ENCODE measurements around the gene JAK3. TPM values are rescaled to one million over a fixed set of nuclear protein-coding genes. Genes with fewer than 3 reads are reported as not detected.

JAK3 gene
- total and polyA plus RNA-seq, 2 of the 4 experiments (the other 2 are of a cell fraction) = 0.36 to 1.5 TPM

DNA sequence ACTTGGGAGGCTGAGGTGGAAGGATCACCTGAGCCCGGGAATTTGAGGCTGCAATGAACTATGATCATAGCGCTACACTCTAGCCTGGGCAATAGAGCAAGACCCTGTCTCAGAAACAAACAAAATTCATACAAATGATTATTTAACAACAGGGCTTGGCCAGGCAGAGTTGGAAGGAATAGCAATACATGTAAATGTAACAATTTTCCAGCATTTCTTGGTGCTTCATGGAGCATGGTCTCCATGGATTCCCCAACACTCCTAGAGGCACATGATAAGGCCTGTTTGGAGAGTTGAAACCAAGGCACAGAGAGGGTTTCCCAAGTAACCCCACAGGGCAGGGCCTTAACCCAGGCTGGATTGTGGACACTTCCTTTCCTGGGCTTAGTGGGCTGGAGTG, 36.7 kb downstream of the JAK3 start:
- ATAC-seq (ENCODE audit: low read depth) (no peak), DNase-seq (no peak)
- Histone ChIP-seq H2BK5ac (ENCODE audit: low read depth, low read length, poor library complexity, severe bottlenecking) (no peak overlapping the region), H3K4me3 (ENCODE audit: insufficient read depth, low read depth, low read length) (no peak overlapping the region), H2BK20ac (ENCODE audit: low read depth, low read length) (no peak overlapping the region), H3K9me1 (ENCODE audit: insufficient read depth, low read length) (no peaks in the 10 kb centered on the region), H3K23ac (ENCODE audit: low read depth, low read length) (no peak overlapping the region), H3K79me1 (ENCODE audit: low read depth in 1 of 2, low read length in 2 of 2) (no peaks in the 10 kb centered on the region), H3K18ac (ENCODE audit: low read depth, low read length) (no peak overlapping the region), H4K5ac (ENCODE audit: low read depth, low read length) (no peak overlapping the region), H3K27ac (ENCODE audit: insufficient read depth, low read length) (no peak overlapping the region), H4K91ac (ENCODE audit: insufficient read depth, low read depth, low read length) (no peak overlapping the region), H2BK15ac (ENCODE audit: low read depth, low read length) (no peak overlapping the region), H3K9ac (ENCODE audit: low read depth, low read length) (no peak overlapping the region), H3K27me3 (ENCODE audit: control insufficient read depth, insufficient read depth, low read length) (peaks cover 29% of the 10 kb centered on the region), H3K9me3 (ENCODE audit: control insufficient read depth, insufficient read depth, low read length) (no peaks in the 10 kb centered on the region; the same call in 1 of the 2 replicates), H4K8ac (ENCODE audit: low read depth in 2 of 2, low read length in 2 of 2) (no peak overlapping the region), H3K36me3 (ENCODE audit: control insufficient read depth, insufficient read depth, low read length) (no peaks in the 10 kb centered on the region), H3K4ac (ENCODE audit: low read depth, low read length) (no peak overlapping the region), H4K20me1 (ENCODE audit: insufficient read depth, low read length) (no peaks in the 10 kb centered on the region), H3K4me1 (ENCODE audit: control insufficient read depth, insufficient read depth, low read length) (no peaks in the 10 kb centered on the region), H3K14ac (replicated peaks; ENCODE audit: low read depth, low read length) (no peak overlapping the region), H2AK5ac (ENCODE audit: low read depth, low read length) (no peak overlapping the region), H2AFZ (replicated peaks; ENCODE audit: low read length, poor library complexity) (no peak overlapping the region), H3K56ac (ENCODE audit: extremely low read depth, insufficient read depth, low read length) (no peak overlapping the region), H2BK120ac (ENCODE audit: low read depth, low read length) (no peak overlapping the region), H2AK9ac (replicated peaks; ENCODE audit: low read depth, low read length, poor library complexity) (no peak overlapping the region), H3K4me2 (ENCODE audit: low read depth, low read length) (no peak overlapping the region)
- in situ Hi-C loops (cut with MboI; ENCODE audit: low sequenced_read_pairs) (no loop called here), intact Hi-C loops (cut with micrococcal nuclease) (no loop called here), dilution Hi-C loops (cut with HindIII; ENCODE audit: low sequenced_read_pairs, unreplicated experiment) (no loop called here)
- TF ChIP-seq RCOR1 (IDR thresholded peaks at IDR 0.05; ENCODE audit: insufficient replicate concordance, low read length) = no peak
- TF ChIP-seq, protein P1, sequence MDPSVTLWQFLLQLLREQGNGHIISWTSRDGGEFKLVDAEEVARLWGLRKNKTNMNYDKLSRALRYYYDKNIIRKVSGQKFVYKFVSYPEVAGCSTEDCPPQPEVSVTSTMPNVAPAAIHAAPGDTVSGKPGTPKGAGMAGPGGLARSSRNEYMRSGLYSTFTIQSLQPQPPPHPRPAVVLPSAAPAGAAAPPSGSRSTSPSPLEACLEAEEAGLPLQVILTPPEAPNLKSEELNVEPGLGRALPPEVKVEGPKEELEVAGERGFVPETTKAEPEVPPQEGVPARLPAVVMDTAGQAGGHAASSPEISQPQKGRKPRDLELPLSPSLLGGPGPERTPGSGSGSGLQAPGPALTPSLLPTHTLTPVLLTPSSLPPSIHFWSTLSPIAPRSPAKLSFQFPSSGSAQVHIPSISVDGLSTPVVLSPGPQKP (IDR thresholded peaks at IDR 0.05; ENCODE audit: borderline replicate concordance, low read depth, low read length) = no peak
- TF ChIP-seq BHLHE40 (IDR thresholded peaks at IDR 0.05; ENCODE audit: low read depth, low read length) = no peak
- TF ChIP-seq, protein P2, sequence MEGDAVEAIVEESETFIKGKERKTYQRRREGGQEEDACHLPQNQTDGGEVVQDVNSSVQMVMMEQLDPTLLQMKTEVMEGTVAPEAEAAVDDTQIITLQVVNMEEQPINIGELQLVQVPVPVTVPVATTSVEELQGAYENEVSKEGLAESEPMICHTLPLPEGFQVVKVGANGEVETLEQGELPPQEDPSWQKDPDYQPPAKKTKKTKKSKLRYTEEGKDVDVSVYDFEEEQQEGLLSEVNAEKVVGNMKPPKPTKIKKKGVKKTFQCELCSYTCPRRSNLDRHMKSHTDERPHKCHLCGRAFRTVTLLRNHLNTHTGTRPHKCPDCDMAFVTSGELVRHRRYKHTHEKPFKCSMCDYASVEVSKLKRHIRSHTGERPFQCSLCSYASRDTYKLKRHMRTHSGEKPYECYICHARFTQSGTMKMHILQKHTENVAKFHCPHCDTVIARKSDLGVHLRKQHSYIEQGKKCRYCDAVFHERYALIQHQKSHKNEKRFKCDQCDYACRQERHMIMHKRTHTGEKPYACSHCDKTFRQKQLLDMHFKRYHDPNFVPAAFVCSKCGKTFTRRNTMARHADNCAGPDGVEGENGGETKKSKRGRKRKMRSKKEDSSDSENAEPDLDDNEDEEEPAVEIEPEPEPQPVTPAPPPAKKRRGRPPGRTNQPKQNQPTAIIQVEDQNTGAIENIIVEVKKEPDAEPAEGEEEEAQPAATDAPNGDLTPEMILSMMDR (conservative IDR thresholded peaks at IDR 0.05; ENCODE audit: low read depth, low read length) = no peak
- no peak for TF ChIP-seq CHD1 (IDR thresholded peaks at IDR 0.05; ENCODE audit: low read depth, low read length)
- no peak for TF ChIP-seq NFE2L2 (IDR thresholded peaks at IDR 0.05; ENCODE audit: low read depth, low read length)
- TF ChIP-seq RFX5 (IDR thresholded peaks at IDR 0.05; ENCODE audit: low read depth, low read length) = no peak
- TF ChIP-seq, protein P3, sequence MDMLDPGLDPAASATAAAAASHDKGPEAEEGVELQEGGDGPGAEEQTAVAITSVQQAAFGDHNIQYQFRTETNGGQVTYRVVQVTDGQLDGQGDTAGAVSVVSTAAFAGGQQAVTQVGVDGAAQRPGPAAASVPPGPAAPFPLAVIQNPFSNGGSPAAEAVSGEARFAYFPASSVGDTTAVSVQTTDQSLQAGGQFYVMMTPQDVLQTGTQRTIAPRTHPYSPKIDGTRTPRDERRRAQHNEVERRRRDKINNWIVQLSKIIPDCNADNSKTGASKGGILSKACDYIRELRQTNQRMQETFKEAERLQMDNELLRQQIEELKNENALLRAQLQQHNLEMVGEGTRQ (IDR thresholded peaks at IDR 0.05; ENCODE audit: low read depth, low read length) = no peak
- no peak for TF ChIP-seq MAFK (IDR thresholded peaks at IDR 0.05; ENCODE audit: low read depth, low read length)
- TF ChIP-seq SMC3 (IDR thresholded peaks at IDR 0.05; ENCODE audit: low read depth, low read length) = no peak
- TF ChIP-seq MXI1 (IDR thresholded peaks at IDR 0.05; ENCODE audit: borderline replicate concordance, low read depth, low read length) = no peak
- TF ChIP-seq CEBPB (IDR thresholded peaks at IDR 0.05; ENCODE audit: low read depth, low read length) = no peak
- TF ChIP-seq POLR2A (IDR thresholded peaks at IDR 0.05; ENCODE audit: low read depth, low read length) = no peak
- POLR2A ChIA-PET (ENCODE audit: unreplicated experiment) = no interaction called here
- WGBS, 2 experiments (ENCODE audit: extremely low coverage in 2 of 2, insufficient read length in 1 of 2) = no CpG with 5 or more reads among the region's 2 CpGs
- BruUV-seq (replicated peaks) = no TSS peak
- CTCF ChIA-PET = interaction anchor here (0.6 to 0.7 kb wide), 2 partner anchors 13 to 226 kb away, joined by 3 to 6 read pairs; no protein-coding TSS in a partner anchor
